GM12891 (cell line): ENCODE data around the gene GUCY1A1.

Experiments used
- DNase-seq: peaks from one replicate; pipeline ENCODE4 v3.0.0; 2011; ENCODE audit warnings: low spot score; ENCODE audit not compliant: insufficient read length
- FAIRE-seq: peaks from 2 replicates; lab custom pipeline; 2011; peaks lifted over from hg19 to GRCh38; lab: Jason Lieb, UNC
- PAX5 ChIP-seq: IDR thresholded peaks from 2 replicates; pipeline ENCODE4 v1.6.1; 2011; ENCODE audit warnings: low read length, moderate library complexity, mild to moderate bottlenecking; ENCODE audit not compliant: insufficient read depth, severe bottlenecking
- POLR2A ChIP-seq: IDR thresholded peaks from 2 replicates; pipeline ENCODE4 v1.6.1; 2011; ENCODE audit warnings: low read depth, low read length, control low read depth
- POLR2AphosphoS5 ChIP-seq: IDR thresholded peaks from 2 replicates; pipeline ENCODE4 v1.6.1; 2011; ENCODE audit warnings: low read depth, low read length, control low read depth
- POU2F2 ChIP-seq: IDR thresholded peaks from 2 replicates; pipeline ENCODE4 v1.6.1; 2011; ENCODE audit warnings: low read depth, mild to moderate bottlenecking, control low read depth, low read length, moderate library complexity
- SPI1 ChIP-seq: IDR thresholded peaks from 2 replicates; pipeline ENCODE4 v1.6.1; 2011; ENCODE audit warnings: low read depth, low read length, control low read depth
- TAF1 ChIP-seq: IDR thresholded peaks from 2 replicates; pipeline ENCODE4 v1.6.1; 2011; ENCODE audit warnings: low read depth, low read length, control low read depth

The GUCY1A1 gene

GRCh38 chr4:155659176-155659575 is 7.5 kb upstream of the GUCY1A1 start:
- TF ChIP-seq POU2F2 (no peak), SPI1 (no peak), POLR2AphosphoS5 (no peak), PAX5 (no peak), TAF1 (no peak)
- no peak for DNase-seq
- FAIRE-seq, result no peak

- no peak for FAIRE-seq
- no peak for DNase-seq
- TF ChIP-seq POLR2AphosphoS5, result no peak
- no peak for TF ChIP-seq SPI1
- TF ChIP-seq TAF1, result no peak
- no peak for TF ChIP-seq PAX5
- no peak for TF ChIP-seq POU2F2
- TF ChIP-seq POLR2A, result no peak
These were observed 6.2 kb upstream of the GUCY1A1 start for GRCh38 chr4:155660436-155660835.

DNA sequence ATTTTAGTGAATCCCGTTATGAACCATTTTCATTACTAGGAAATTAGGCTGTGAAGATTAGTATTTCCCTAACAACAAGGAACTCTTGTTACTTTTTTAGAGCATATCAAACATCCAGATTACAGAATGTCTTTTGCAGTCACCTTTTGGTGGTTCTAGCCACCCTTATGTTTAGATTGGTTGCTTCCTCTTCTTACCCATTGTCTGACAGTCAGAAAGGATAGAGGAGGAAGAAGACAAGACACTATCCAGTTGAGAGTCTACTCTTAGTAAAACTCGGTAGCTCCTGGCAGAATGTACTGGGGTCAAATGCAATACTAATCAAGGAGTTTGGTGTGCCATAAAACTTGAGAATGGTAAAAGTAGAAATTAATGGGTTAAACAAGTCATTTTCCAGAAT is 1.6 kb upstream of the GUCY1A1 start:
- no peak for TF ChIP-seq POLR2A
- no peak for TF ChIP-seq PAX5
- no peak for TF ChIP-seq POU2F2
- TF ChIP-seq TAF1, result no peak
- no peak for TF ChIP-seq POLR2AphosphoS5
- no peak for TF ChIP-seq SPI1
- DNase-seq, result no peak
- no peak for FAIRE-seq

GRCh38 chr4:155667222-155667567 is 547 bp downstream of the GUCY1A1 start:
- DNase-seq, result peak; percentile 12
- TF ChIP-seq POLR2AphosphoS5, result no peak
- no peak for TF ChIP-seq SPI1
- no peak for TF ChIP-seq PAX5
- TF ChIP-seq TAF1, result no peak
- no peak for TF ChIP-seq POU2F2
- no peak for TF ChIP-seq POLR2A
- no peak for FAIRE-seq

GRCh38 chr4:155667568-155668511 is 1.2 kb downstream of the GUCY1A1 start:
- DNase-seq, result peak; percentile 17
- FAIRE-seq, result peak; percentile 54
- TF ChIP-seq POU2F2 (no peak), POLR2A (no peak), SPI1 (no peak), POLR2AphosphoS5 (no peak)

DNA sequence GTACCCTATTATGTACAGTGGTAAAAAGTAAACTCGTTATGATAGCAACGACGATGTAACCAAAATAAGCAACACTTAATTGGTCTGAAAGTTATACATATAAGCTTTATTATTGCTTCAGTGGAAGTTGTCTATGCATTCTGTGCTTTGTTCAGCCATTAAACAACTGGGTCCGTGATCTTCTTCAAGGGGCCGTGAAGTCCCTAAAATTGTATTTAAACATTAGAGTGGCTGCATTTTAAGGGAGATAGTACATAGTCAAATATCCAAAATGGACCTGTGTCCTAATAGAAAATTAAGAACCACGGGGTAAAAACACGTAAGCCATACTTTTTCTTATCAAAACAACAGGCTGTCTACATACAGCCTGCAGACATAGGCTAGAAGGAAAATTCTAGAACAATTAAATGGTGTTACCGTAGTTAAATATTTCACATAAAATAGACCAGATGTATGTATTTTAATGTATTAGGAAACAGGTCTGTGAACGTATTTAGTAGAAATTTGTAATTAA is 2.1 kb downstream of the GUCY1A1 start:
- no peak for FAIRE-seq
- DNase-seq, result no peak
- no peak for TF ChIP-seq POLR2A
- TF ChIP-seq PAX5, result no peak

DNA sequence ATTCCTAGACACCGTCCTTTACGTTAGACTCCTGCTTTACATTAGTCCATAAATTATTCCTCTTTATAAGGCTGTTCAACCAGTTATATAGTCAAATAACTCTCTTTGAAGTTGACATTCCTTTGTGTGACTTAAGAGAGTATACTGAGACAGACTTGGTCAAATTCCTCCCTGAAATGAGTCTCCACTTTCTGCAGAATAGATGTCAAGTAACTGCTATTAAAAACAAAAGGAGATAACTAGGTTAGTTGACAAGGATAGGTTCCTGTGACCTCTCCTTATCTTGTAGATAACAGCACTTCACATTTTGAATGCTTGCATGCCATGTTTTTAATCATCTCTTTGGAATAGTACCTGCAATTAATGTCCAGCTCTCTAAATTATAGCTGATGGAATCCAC is 5.7 kb downstream of the GUCY1A1 start:
- TF ChIP-seq PAX5 (no peak), POLR2A (no peak), SPI1 (no peak), TAF1 (no peak), POU2F2 (no peak), POLR2AphosphoS5 (no peak)
- no peak for FAIRE-seq
- no peak for DNase-seq

- no peak for TF ChIP-seq SPI1
- no peak for TF ChIP-seq POLR2A
- TF ChIP-seq TAF1, result no peak
- no peak for TF ChIP-seq POU2F2
- no peak for TF ChIP-seq POLR2AphosphoS5
- TF ChIP-seq PAX5, result no peak
- DNase-seq, result no peak
- FAIRE-seq, result no peak
These were observed 6.9 kb downstream of the GUCY1A1 start for GRCh38 chr4:155673453-155673979.

GRCh38 chr4:155674669-155675071 is 8.0 kb downstream of the GUCY1A1 start:
- FAIRE-seq (no peak), DNase-seq (no peak)
- no peak for TF ChIP-seq TAF1
- no peak for TF ChIP-seq POLR2A
- TF ChIP-seq POU2F2, result no peak
- TF ChIP-seq PAX5, result no peak
- no peak for TF ChIP-seq SPI1
- no peak for TF ChIP-seq POLR2AphosphoS5

DNA sequence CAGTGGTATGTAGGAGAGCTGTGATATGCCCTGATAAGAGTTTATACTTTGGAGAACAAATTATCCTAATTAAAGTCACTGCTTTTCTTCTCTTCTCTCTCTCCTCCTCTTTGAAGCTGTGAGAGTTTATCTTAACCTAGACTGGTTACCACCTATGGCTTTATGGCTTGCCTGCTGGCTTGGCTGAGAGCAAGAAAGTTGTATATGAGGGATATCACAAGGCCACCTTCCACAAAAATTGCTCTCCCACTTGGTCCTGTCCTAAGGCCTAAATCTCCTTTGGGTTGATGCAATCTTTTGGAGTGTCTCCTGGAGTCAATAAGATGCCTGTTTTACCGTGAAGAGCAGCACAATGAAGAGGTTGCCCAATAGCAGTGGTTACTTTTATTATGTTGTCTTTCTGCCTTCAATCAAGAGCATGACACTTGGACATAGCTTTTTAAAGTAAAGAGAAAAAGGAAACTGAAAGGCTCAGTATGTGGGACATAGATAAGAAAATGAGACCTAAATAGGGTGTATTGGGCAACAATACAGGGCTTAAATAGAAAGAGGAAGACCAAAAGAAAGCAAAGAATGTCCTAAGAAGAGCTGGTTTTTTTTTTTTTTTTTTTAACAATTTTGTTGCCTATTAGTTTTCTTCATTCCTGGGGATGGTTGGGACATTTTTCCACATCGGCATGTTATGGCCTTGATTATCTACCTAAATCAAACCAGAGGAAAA is 9.2 kb downstream of the GUCY1A1 start:
- TF ChIP-seq PAX5 (no peak), POU2F2 (no peak), SPI1 (no peak), POLR2A (no peak), POLR2AphosphoS5 (no peak), TAF1 (no peak)
- FAIRE-seq (no peak), DNase-seq (no peak)
